Stimulated activated CD8-positive, alpha-beta memory T cell treated with anti-CD3 and anti-CD28 coated beads, Interleukin-4, amount 100 ng/mL, for 4 hours (primary cell): ENCODE measurements around the gene PVALEF.

Experiments used
- DNase-seq, 2 donors: peaks; one replicate each; pipeline ENCODE4 v3.0.0-alpha.2; 2020; ENCODE audit warnings: low read depth in 2 of 2, low spot score in 1 of 2

PVALEF gene

GRCh38 chr17:81128338-81128737 is 37.0 kb upstream of the PVALEF start:
- no peak for DNase-seq

GRCh38 chr17:81128774-81129173 is 36.5 kb upstream of the PVALEF start:
- no peak for DNase-seq

- no peak for DNase-seq
Observed at GRCh38 chr17:81129289-81129688, 36.0 kb upstream of the PVALEF start.

GRCh38 chr17:81129711-81130367 is 35.5 kb upstream of the PVALEF start:
- DNase-seq: no peak

GRCh38 chr17:81130385-81131361 is 34.6 kb upstream of the PVALEF start:
- DNase-seq: no peak

GRCh38 chr17:81131486-81132196 is 33.7 kb upstream of the PVALEF start:
- DNase-seq: no peak

GRCh38 chr17:81132197-81132540 is 33.1 kb upstream of the PVALEF start:
- no peak for DNase-seq

GRCh38 chr17:81132770-81133723 is 32.3 kb upstream of the PVALEF start:
- DNase-seq: no peak

- DNase-seq: no peak
Observed at GRCh38 chr17:81134064-81134781, 31.1 kb upstream of the PVALEF start.

GRCh38 chr17:81135505-81136278 is 29.6 kb upstream of the PVALEF start:
- no peak for DNase-seq

- no peak for DNase-seq
Observed at GRCh38 chr17:81136366-81136765, 28.9 kb upstream of the PVALEF start.

- DNase-seq: no peak
Observed at GRCh38 chr17:81137248-81137647, 28.1 kb upstream of the PVALEF start.

GRCh38 chr17:81138083-81138482 is 27.2 kb upstream of the PVALEF start:
- DNase-seq: no peak

- no peak for DNase-seq
Observed at GRCh38 chr17:81138500-81138899, 26.8 kb upstream of the PVALEF start.

GRCh38 chr17:81139428-81139827 is 25.9 kb upstream of the PVALEF start:
- no peak for DNase-seq

GRCh38 chr17:81140018-81140417 is 25.3 kb upstream of the PVALEF start:
- no peak for DNase-seq

- no peak for DNase-seq
Observed at GRCh38 chr17:81140695-81141094, 24.6 kb upstream of the PVALEF start.

GRCh38 chr17:81142301-81143199 is 22.8 kb upstream of the PVALEF start:
- peak in 1 of 2 donors; percentile 15 for DNase-seq
